ENCODE data around the gene PITPNM1.

DNA sequence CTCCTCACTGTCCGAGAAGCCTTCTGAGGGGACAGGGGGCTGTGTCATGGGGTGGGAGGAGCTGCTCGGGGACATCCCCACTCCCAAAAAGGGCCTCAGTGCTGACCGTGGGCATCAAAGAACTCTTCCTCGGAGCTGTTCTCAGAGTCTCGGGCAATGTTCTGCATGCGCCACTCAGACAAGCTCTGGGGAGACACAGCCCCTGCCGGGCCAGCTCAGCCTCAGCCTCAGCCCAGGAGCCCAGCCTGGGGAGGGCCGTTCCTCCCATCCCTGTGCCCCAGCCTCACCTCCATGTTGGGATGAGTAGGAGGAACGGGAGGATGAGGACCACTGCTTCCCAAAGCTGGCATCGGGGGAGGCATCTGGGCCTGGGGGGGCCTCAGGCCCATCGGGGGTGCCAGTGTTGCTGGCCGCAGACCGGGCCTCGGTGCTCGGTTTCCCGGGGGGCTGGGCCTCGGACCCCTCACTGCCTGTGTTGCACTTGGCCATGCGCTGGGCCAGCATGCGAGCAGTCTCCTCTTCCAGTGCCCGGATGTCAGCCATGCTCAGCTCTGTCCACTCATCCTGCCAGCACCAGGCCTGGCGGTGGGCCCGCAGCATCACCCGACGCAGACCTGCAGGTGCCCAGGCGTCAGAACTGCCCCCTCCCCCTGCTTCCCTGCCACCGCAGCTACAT is 5.2 kb downstream of the PITPNM1 start:
- no peak for TF ChIP-seq CTCF (conservative IDR thresholded peaks at IDR 0.05; ENCODE audit: low read depth, low read length)
- TF ChIP-seq EZH2 (IDR thresholded peaks at IDR 0.05; ENCODE audit: low read length, unreplicated experiment): no peak
- TF ChIP-seq EZH2phosphoT487 (IDR thresholded peaks at IDR 0.05; ENCODE audit: borderline replicate concordance, low read length): no peak
